ENCODE data around the gene SDR42E2.
"Not testable (repeated sequence)": the region's sequence is repeated elsewhere in the genome, so short reads cannot be mapped to it uniquely, and the experiment has no call there.

SDR42E2 gene

DNA sequence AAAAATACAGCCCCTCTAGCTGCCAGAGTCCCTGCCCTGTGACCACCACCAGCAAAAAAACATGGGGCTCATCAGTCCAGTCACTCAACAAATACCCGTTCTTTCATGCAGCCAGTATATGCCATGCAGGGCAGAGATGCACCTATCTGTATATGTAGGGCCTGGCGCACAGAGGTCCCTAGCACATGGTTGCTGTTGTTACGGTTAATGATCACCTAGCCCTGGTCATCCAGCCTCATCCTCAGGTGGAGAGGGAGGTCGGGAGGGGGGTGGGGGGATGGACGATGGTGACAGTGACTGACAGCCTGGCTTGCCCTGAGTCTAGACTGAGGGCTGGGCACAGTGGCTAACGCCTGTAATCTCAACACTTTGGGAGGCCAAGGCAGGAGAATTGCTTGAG is 1.5 kb downstream of the SDR42E2 start:
- no peak for DNase-seq

GRCh38 chr16:22164482-22164881 is 2.2 kb downstream of the SDR42E2 start:
- DNase-seq = no peak

- DNase-seq = no peak
Measured at GRCh38 chr16:22165508-22166285, 3.4 kb downstream of the SDR42E2 start.

DNA sequence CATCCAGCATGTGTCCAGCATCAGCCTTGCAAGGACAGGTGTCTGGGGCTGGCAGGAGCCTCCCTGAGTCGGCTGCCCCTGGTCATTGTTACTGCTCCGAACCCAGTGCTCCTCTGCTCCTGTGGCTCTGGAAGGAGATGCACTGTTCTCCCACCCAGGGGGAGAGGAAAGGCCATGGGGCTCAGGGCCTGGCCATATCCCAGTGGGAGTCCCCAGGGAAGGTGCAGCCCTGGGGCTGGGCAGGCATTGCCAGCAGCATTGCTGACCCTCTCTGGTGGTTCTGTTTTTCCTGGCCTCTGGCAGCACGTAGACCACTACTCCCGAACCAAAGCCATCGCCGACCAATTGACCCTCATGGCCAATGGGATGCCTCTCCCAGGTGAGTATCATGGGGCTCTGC is 9.6 kb downstream of the SDR42E2 start:
- no peak for DNase-seq

- not testable (repeated sequence) for DNase-seq
Measured at GRCh38 chr16:22172642-22173041, 10.3 kb downstream of the SDR42E2 start.

GRCh38 chr16:22174642-22175041 is 12.3 kb downstream of the SDR42E2 start:
- no peak for DNase-seq

- DNase-seq = no peak
Measured at GRCh38 chr16:22177968-22178930, 15.9 kb downstream of the SDR42E2 start.

DNA sequence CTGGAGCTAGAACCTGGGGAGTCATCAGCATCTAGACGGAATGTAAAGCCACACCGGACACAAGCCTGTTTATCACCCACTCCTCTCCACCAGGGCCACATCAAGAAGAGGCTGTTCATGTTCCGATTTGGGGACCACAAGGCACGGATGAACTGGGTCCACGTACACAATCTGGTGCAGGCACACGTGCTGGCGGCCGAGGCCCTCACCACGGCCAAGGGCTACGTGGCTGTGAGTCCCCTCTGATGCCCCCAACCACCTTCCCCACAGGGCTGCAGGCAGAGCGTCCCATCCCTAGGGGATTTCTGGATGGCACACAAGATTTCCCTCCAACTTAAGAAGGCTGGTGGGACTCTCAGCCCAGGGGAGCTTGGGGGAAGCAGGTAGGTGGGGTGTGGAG is 19.1 kb downstream of the SDR42E2 start:
- DNase-seq = no peak

- DNase-seq = no peak
Measured at GRCh38 chr16:22181843-22182242, 19.5 kb downstream of the SDR42E2 start.

GRCh38 chr16:22183335-22183734 is 21.0 kb downstream of the SDR42E2 start:
- DNase-seq = no peak

DNA sequence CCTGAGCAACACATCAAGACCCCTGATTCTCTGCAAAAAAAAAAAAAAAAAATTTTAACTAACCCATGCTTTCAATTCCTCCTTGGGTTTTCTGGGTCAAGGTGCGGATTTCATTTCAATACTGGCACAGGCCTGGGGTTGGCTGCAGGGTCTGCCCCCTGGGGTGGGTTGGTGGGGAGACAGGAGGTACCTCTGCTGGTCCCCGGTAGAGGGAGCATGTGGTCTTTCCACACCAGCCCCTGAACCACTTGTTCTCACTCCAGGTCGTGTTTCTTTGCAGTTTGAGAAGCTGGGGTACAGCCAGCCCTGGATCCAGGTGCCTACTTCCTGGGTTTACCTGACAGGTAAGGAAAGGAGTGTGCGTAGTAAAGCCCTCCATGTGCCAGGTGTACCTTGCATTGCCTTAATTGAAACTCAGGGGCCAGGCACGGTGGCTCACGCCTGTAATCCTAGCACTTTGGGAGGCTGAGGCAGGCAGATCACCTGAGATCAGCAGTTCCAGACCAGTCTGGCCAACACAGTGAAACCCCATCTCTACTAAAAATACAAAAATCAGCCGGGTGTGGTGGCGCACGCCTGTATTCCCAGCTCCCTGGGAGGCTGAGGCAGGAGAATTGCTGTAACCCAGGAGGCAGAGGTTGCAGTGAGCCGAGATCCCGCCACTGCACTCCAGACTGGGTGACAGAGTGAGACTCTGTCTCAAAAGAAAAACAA is 21.8 kb downstream of the SDR42E2 start:
- no peak for DNase-seq

DNA sequence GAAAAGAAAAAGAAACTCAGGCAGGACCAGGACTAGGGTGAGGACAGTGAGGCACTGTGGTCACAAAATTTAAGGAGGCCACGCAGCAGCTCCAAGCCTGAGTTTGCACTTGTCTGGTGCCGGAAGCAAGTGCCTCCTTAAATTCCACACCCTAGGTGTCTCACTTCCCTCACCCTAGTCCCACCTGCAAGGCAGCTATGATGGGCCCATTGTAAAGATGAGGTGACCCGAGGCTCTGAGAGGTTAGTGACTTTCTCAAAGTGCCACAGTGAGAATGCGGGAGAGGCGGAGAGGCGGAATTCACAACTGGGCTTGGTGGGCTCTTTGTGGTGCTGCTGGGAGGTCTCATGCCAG is 22.3 kb downstream of the SDR42E2 start:
- DNase-seq = no peak

DNA sequence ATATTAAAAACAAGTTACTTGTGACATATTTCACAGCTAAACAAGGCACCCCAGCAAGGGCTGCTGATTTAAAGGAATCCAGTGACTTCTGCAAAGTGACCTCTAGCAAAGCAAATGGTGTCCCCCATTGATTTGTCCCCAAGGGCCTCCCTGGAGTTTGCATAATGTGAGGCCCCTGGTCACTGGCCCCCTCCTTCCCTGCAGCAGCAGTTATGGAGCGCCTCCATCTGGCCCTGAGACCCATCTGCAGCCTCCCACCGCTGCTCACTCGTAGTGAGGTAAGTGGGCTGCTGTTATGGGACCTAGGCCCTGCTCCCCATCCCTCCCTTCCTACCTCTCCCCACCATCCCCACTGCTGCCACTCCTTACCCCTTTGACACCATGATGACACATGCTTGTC is 24.2 kb downstream of the SDR42E2 start:
- DNase-seq = no peak

DNA sequence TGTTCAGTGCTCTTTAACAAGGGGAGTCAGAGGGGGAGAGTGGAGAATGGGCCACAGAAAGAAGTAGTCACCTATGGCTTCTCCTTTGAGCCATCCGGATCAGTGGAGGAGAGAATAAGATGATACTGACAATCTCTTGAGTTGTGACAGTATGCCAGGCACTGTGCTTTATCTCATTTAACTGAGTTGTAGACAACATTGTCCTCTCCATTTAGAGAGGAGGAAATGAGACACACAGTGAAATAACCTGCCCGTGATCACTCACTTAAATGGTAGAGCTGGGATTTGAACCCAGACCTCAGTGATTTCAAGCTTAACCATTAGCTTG is 25.9 kb downstream of the SDR42E2 start:
- DNase-seq = no peak

GRCh38 chr16:22188595-22189442 is 26.5 kb downstream of the SDR42E2 start:
- DNase-seq = peak; percentile 72

GRCh38 chr16:22189473-22190080 is 27.3 kb downstream of the SDR42E2 start:
- DNase-seq = no peak

DNA sequence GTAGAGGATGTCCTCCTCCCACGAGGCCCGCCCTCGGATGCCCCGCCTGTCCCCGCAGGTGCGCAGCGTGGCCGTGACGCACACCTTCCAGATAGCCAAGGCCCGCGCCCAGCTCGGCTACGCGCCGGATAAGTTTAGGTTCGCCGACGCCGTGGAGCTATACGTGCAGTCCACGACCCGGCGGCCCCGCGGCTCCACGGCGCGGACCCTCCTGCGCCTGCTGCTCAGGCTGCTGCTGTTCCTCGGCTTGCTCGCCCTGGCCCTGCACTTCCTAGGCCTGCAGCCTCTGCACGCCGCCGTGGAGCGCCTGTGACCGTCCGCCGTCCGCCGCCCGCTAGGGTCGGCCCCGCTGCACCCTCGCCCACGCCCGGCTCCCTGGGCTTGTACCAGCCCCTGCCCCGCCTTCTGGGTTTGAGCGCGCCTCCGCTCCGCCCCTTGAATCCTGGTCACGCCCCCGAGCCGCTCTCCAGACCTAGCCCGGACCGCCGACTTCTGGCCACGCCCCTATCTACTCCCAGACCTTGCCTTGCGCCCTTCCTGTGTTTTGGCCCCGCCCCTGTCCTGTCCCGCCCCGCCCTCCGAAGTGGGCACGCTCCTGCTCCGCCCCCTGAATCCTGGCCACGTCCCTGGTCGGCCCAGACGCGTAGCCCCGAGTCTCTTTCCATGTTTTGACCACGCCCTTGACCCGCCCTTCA is 27.9 kb downstream of the SDR42E2 start:
- peak; percentile 99 for DNase-seq

DNA sequence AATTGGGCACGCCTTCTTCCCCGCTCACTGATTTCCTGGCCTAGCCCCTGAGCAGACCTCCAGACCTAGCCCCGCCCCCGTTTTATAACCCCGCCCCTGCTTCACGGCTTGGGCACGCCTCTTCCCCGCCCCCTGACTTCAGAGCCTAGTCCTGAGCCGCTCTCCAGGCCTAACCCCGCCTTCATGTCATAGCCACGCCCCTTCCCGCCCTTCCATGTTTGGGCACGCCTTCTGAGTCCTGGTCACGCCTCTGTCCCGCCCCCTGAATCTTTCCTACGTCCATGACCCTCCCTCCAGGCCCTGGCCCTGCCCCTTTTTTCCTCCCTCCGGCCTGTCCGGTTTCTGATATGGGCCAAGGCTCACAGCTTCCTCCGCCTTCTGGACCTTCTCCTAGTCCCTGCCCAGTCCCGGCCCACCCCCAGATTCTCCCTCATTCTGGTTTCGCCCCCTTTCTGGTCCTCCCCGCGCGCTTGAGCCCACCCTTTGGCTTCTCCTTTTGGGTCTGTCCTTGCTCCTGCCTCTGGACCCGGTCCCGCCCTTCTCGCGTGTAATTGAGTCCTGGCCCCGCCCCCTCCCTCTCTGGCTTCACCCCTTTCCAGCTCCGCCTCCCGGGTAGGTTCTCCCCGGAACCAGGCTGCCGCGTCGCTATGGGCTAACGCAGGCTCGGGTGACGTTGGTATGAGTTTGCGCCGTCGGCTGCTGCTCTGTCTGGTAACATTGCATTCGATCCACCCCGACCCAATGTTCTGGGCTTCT is 28.6 kb downstream of the SDR42E2 start:
- peak; percentile 99 for DNase-seq

DNA sequence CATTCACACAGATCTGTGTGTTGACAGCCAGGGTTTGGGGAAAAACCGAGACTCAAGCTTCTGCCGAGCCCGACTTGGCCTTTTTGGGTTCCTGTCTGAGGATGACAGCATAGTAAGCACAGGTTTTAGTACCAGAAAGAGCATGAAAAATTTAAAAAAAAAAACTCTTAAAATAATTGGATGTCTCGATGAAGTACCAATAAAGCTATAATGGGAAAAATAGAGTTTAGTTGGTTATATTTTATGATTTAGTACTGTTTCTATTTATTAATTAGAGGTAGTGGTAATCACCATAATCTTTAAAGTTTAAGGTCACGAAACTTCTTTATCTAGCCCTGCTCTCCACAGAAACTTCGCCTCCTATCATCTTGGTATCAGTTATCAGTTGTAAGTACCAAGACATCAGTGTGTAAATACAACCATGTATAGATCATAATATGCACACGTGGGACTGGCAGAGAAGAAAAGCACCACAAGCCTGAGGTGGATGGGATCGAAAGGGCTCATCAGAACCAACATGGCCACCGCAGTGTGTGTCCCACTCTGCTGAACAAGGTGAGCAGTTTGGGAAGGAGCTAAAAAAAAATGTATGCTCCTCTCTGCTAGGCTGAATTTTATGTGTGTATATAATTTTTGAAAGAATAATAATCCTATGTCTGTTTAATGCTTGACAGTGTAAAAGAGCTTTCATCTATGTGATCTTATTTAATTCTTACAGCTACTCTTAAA is 29.4 kb downstream of the SDR42E2 start:
- peak; percentile 43 for DNase-seq
